Measurements from ENCODE around the gene NLGN1.
A peak's percentile ranks its signal among the peaks of the same experiment; 100 is the strongest.
"Not testable (repeated sequence)": the region's sequence is repeated elsewhere in the genome, so short reads cannot be mapped to it uniquely, and the experiment has no call there.

NLGN1 gene

DNA sequence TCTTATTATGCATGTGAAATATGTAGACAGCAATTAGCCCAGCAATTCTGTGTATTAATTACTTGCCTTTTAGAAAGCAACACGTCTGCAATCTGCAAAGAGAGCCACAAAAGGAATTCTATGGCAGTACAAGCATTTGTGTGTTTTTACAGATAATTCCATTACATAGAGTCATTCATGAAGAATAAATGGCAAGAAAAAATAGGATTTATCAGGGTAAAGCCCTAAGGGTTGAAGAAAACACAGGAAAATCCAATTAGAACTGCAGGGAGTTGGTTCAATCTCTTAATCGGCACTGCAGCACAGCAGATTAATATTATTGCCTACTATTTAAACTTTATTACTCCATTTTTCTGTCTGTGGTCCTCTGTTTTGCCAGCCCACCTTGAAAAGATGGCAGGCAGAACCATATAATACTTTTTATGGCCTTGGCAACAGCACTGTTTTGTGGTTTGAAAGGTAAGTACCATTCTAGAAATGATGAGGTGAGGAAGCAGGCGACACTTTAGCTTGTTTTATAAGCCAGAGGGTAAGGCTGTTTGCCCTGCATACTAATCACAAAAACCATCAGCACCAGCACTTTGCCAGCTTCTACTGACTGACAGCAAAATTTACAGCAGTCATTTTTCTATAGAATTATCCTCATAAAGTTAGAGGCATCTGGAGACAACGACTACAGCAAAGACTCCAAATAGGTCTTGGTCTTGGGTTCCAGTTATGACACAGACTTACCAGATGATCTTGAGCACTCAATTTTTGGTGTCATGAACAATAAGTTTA lies 823.4 kb downstream of the NLGN1 start:
- no peak for DNase-seq (ENCODE audit: low spot score)

DNA sequence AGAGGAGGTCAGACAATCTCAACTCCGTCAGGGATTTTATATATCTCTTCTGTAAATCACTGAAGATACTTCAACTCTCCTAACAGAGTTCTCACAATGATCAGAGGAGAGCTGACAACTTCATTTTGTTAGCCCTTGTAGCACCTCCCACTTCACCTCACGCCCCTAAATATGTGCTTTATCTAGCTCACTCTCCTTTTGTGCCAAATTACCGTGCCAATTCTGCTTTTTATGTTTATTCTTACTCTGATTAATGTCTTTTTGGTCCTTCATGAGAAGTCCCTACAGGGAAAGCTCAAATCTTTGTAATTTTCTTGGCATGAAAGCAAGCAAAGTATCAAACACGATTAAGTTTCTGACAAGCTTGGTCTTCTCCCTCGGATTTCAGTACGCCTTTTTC lies 825.5 kb downstream of the NLGN1 start:
- no peak for DNase-seq (ENCODE audit: low spot score)

DNA sequence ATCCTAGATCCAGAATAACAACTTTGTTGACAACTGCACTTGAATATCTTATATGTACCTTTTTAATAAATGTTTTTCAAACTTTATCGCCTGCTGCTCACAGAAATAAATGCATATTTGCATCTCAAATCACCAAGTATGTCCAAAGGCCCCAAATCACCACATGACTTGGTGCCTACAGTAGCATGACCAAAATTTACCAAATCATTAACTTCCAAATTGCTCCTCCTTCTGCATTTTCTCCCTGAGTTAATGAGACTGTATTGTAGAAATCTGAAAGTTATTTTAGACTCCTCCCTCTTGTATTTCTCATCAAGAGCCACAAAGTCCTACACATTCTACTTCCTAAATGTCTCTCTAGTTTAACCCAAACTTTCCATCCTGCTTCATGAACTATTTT lies 826.1 kb downstream of the NLGN1 start:
- DNase-seq (ENCODE audit: low spot score), result no peak

GRCh38 chr3:174229916-174230315 lies 832.4 kb downstream of the NLGN1 start:
- DNase-seq (ENCODE audit: low spot score), result no peak

GRCh38 chr3:174232028-174232657 lies 834.6 kb downstream of the NLGN1 start:
- DNase-seq (ENCODE audit: low spot score), result not testable (repeated sequence)

- DNase-seq (ENCODE audit: low spot score), result peak; percentile 23
Observed at GRCh38 chr3:174232658-174233429, 835.3 kb downstream of the NLGN1 start.

DNA sequence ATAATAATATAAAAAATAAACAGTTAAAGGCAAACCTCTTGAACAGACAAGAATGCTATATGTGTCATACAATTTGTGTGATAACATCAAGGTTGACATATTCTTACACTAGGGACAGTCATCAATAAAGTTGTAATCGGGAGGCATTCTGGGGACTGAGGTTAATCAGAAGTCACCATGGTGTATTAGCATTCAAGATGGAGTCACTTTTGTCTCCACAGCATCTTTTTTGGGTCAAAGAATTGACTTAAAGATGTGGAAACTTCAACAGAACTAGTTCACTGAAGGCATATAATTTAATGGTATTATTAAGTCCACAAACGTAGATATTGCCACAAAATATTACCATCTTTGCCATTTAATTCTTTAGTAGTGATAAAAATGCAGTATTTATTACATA lies 836.0 kb downstream of the NLGN1 start:
- no peak for DNase-seq (ENCODE audit: low spot score)

DNA sequence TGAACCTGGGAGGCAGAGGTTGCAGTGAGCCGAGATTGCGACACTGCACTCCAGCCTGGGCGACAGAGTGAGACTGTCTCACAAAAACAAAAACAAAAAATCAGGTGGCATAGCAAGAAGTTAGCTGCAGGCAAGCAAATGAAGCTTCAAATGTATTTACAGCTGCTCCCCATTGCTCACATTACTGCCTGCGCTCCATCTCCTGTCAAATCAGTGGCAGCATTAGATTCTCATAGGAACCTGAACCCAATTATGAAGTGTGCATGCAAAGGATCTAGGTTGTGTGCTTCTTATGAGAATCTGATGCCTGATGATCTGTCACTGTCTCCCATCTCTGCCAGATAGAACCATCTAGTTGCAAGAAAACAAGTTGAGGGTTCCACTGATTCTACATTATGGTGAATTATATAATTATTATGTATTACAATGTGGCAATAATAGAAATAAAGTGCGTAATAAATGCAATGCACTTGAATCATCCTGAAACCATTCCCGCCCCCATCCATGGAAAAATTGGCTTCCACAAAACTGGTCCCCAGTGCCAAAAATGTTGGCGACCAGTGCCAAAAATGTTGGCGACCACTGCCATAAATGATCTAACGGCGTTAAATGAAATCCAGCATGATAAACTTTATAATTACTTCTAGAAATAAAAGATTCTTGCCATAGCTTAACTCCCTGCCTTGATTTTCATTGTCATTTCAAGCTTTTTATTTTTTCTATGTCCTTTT lies 844.9 kb downstream of the NLGN1 start:
- no peak for DNase-seq (ENCODE audit: low spot score)

DNA sequence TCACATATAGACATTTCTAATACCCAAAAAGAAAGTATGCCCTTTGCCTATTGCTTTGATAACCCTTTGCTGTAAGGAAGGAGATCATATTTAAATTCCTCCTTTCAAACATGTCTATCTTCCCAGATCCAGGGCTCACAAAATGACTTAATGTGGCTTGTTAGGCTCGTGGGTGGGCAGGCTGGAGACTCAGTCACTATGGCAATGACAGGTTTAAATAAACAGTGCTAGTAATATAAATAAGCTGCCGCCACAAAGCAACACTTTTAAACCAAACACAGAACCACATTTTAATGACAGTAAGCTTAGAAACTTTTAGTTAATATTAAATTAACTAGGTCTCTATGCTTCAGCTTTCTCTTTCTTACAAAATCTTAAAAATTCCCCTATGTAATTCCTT lies 845.6 kb downstream of the NLGN1 start:
- DNase-seq (ENCODE audit: low spot score), result no peak

- no peak for DNase-seq (ENCODE audit: low spot score)
Observed at GRCh38 chr3:174247687-174248152, 850.2 kb downstream of the NLGN1 start.

DNA sequence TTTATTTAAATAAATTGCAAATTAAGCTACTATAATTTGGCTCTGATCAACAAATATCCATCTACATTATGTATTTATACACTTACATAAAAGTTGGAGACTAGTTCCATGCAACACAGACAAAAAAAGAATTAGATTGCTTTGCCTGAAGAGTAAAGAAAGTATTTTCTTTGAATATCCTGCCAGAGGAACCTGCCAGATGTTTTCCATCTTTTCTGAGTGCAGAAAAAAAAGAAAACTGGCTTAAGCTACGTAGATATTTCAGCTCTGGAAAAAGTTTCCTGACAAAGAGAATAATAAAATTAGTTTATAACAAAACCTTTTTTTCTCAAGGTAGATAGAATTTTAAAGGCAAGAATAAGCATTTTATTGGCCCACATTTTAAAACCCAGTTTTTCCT lies 854.1 kb downstream of the NLGN1 start:
- DNase-seq (ENCODE audit: low spot score), result no peak

DNA sequence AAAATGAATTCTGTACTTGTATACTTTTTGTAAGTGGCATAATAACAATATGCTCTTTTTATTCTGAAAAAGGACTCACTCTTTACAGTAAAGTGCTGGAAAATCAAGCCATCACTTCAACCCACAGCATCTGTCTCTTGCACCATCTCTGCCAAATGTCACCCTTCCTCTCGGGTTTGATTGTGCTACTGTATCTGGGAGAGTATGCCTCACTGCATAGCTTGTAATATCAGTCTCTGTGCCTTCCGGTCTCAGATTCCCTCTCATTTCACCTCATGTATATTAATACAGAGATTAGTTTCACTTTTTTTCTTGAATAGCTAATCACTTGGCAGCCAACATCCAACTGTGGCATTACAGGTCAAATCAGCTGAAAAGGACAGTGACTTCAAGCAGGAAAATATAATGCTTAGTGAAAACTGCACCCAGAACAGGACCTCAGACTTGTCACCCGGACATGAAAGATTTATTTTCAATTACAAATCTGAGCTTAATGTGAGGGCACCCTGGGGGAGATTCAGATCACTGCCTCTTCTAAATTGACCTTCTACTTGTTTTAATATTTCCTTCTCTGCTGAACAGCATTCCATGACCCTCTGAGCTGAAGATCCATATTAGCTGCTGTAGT lies 855.8 kb downstream of the NLGN1 start:
- DNase-seq (ENCODE audit: low spot score), result no peak

DNA sequence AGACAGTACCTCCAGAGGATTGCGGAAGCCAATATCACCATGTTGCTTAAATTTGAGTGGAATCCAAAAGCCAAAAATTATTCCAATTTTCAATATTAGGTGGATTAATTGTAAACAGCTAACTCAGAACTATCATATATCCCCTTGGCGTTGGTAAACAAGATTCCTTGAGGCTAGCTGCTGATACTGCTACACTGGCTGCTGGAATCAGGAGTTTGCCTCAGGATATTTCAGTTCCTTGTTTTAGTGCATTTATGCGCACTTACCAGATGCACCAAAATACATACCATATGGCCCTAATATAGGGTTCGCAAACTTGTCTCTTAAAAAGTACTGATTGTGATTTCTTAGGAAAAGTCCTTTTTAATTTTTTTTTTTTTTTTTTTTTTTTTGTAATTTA lies 856.4 kb downstream of the NLGN1 start:
- no peak for DNase-seq (ENCODE audit: low spot score)

- no peak for DNase-seq (ENCODE audit: low spot score)
Observed at GRCh38 chr3:174255454-174255853, 857.9 kb downstream of the NLGN1 start.

DNA sequence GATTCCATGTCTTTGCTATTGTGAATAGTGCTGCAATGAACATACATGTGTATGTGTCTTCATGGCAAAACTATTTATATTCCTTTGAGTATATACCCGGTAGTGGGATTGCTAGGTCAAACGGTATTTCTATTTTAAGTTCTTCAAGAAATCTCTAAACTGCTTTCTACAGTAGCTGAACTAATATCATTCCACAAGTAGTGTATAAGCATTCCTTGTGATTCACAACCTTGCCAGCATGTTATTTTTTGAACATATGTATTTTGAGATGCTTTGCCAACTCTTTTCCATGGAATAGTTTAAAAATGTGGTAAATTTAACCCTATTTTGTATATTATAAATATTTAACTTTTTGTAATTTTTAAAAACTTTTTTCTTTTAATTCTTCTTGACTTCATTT lies 868.9 kb downstream of the NLGN1 start:
- DNase-seq (ENCODE audit: low spot score), result no peak

GRCh38 chr3:174268061-174268460 lies 870.5 kb downstream of the NLGN1 start:
- DNase-seq (ENCODE audit: low spot score), result no peak

- DNase-seq (ENCODE audit: low spot score), result no peak
Observed at GRCh38 chr3:174268586-174268985, 871.0 kb downstream of the NLGN1 start.

DNA sequence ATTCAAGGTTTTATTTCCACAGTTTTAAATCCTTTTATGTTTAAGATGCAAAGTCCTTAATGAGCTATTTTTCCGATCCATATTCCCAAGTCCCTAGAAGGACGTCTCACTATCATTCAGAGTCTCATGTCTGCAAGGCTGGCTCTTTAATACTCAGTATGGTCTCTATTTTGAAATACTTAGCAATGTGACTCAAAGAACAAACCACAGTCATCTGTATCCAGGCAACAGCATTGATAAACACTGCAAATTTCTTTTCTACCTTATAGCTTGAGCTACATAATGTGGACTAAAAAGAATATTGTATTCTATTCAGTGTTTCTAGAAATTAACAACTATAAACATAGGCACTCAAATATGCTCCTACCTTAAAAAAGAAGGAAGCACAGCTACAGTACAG lies 873.3 kb downstream of the NLGN1 start:
- no peak for DNase-seq (ENCODE audit: low spot score)

DNA sequence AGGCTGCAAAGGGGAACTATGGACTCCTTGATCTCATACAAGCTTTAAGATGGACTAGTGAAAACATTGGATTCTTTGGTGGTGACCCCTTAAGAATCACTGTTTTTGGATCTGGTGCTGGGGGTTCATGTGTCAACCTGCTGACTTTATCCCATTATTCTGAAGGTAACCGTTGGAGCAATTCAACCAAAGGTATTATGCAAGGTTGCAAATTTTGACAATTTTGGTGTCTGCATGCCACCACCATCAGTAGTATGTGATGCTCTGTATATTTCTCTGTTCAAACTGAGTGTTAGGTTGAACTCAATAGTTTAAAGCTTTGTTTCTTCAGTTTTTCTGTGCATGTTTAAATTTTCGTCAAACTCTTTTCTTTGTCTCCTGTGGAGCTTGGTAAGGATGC lies 877.8 kb downstream of the NLGN1 start:
- no peak for DNase-seq (ENCODE audit: low spot score)

DNA sequence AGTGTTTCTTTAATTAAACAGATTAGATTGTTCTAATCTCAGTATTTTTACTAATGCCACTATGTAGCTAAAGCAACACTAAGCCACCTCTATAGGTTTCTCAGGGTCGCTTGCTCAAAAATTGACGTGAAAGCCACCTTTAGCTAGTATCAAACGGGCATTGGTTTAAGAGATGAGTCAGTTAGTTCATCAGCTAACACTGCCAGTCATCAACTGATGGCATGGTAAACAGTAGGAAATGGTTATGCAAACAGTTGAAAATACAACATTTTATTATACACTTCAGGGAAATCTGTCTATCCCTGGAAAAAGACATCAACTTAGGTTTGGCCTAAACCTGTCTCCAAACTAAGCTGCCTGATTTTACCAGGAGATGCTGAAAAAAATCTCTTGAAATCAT lies 879.3 kb downstream of the NLGN1 start:
- no peak for DNase-seq (ENCODE audit: low spot score)

DNA sequence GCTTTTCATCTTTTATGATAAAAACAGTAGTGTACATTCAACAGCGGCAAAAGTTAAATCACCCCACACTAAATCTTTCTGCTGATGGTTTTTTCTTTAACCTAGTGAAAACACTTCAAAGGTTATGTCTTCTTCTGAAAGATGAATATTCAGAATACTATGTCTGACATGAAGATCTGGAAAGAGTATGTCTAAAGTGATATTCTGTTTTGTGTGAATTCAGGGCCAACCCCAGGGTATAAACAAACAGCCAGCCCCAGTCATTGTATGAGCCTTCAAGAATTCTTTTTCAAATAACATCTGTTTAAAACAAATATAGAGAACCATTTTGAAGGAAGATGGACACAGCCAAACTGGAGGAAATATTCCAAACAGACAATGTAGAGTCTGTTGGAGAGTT lies 880.5 kb downstream of the NLGN1 start:
- DNase-seq (ENCODE audit: low spot score), result no peak

GRCh38 chr3:174280186-174280585 lies 882.6 kb downstream of the NLGN1 start:
- DNase-seq (ENCODE audit: low spot score), result no peak
